HG02885 (cell line): ENCODE results near the gene KLHL18.
"Not testable (repeated sequence)": the region's sequence is repeated elsewhere in the genome, so short reads cannot be mapped to it uniquely, and the experiment has no call there.

ENCODE experiments used
- ATAC-seq: cut with Tn5 transposase; IDR thresholded peaks from one replicate; pipeline ENCODE4 v1.9.1; 2021; ENCODE audit warnings: mild to moderate bottlenecking; ENCODE audit not compliant: unreplicated experiment, poor library complexity

The KLHL18 gene

DNA sequence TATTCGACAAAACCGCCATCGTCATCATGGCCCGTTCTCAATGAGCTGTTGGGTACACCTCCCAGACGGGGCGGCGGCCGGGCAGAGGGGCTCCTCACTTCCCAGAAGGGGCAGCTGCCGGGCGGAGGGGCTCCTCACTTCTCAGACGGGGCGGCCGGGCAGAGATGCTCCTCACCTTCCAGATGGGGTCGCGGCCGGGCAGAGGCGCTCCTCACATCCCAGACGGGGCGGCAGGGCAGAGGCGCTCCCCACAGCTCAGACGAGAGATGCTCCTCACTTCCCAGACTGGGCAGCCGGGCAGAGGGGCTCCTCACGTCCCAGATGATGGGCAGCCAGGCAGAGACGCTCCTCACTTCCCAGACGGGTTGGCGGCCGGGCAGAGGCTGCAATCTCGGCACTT is 26.5 kb downstream of the KLHL18 start:
- not testable (repeated sequence) for ATAC-seq

DNA sequence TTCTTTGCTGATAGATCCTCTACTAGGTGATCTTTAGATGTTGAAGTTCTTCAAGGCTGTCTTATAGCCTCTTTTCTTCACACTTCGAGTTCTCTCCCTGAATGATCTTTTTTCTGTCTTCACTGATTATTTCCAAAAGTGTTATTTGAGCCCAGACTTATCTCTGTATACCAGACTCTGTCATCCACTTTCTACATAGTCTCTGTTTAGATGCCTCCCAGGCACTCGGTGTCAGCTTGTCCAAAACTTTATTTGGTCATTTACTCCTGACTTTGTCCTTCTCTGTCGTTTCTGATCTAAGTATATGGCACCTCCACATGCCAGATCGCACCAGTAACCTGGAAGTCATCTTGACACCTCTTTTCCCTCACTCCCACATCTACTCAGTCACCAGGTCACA is 27.6 kb downstream of the KLHL18 start:
- no peak for ATAC-seq

DNA sequence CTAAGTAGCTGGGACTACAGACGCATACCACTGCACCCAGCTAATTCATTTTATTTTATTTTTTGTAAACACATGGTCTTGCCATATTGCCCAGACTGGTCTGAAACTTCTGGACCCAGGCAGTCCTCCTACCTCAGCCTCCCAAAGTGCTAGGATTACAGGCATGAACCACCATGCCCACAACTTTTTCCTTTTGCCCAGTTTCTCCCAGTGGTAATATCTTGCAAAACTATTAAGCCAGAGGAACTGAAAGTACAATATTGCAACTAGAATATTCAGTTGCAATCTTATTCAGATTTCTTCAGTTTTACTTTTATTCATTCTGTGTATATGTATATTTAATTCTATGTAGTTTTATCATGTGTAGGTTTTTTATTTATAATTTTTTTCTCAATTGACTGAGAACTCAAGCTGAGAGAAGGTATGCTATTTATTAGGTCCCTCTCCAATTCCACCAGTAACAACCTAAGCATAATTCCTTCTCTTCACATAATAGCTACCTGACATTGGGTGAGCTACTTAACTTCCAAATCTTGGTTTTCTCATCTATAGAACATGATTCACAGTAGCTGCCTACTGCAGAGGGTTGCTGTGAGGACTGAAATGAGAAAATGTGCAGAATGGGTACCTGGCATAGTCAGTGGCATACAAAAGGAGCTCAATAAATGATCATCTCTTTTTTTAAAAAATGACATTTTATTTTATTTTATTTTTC is 30.8 kb downstream of the KLHL18 start:
- no peak for ATAC-seq

DNA sequence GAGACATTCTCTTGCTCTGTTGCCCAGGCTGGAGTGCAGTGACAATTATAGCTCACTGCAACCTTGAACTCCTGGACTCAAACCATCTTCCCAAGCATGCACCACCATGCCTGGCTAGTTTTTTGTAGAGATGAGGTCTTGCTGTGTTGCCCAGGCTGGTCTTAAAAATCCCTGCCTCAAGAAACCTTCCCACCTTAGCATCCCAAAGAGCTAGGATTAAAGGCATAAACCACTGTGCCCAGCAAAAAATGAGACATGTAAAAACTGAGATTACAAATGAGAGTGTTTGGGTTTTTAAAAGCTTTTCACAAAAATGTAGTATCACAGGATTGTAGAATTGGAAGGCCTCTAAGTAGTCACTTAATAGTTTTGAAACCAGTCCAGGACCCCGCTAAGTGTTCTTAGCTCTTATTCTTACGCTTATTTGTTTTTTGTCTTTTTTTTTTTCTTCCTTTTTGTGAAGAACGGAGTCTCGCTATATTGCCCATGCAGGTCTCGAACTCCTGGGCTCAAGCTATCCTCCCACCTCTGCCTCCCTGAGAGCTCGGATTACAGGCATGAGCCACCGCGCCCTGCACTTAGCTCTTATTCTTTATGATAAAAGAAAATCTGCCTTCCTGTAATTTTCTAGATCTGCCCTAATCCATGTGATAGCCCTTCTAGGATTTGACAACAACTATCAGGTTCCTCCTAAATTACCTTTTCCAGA is 31.5 kb downstream of the KLHL18 start:
- ATAC-seq: no peak

DNA sequence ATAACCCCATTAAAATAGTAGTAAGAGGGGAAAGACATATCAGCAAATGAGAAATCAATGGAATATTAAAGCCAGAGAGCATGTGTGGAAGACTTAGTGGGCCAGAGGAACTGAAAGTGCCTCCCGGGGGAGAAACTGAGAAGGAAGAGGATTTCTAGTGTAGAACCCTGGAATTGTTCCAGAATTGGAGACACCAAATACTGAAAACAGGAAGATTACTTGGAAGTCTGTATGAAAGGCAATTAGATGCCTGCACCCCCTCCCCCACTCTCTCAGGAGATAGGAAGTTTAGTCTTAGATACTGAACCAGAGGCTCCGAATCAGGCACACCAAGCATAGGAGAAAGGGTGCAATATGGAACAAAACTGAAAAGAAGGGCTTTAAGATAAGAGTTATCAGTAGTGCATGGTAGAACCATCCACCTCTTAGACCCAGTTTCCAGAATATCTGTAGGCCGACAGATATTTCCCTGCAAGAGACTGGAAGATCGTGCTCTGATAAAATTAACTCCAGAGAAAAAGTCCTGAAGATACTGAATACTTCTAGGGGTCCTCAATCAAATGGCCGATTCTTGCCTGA is 32.4 kb downstream of the KLHL18 start:
- no peak for ATAC-seq

DNA sequence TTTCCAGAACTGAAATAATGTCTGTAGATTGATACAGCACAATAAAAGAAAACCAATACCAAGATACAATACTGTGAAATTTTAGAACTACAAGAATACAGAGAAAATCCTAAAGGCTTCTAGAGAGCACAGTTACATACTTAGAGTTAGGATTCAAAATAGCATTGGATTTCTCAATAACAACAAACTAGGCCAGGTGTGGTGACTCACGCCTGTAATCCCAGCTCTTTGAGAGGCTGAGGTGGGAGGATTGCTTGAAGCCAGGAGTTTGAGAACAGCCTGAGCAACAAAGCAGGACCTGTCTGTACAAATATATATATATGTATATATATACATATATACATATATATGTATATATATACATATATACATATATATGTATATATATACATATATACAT is 33.4 kb downstream of the KLHL18 start:
- ATAC-seq: not testable (repeated sequence)

DNA sequence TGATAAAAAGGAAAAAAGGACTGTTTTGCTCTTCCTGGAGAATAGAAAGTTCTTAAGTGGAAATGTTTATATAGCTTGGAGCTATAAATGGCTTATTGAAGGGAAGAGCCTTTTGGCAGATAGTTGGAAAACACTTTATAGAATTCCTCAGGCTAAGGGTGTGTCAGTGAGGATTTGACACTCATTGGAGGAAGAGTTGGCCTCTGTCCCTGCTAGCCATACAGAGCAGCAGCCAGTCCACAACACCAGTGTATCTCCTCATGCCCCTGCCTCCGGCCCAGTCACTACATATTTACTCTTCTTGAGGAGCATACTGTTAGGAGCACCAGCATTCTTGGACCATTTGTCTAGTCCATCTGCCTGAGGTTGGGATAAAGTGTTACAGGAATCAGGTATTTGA is 36.2 kb downstream of the KLHL18 start:
- no peak for ATAC-seq

DNA sequence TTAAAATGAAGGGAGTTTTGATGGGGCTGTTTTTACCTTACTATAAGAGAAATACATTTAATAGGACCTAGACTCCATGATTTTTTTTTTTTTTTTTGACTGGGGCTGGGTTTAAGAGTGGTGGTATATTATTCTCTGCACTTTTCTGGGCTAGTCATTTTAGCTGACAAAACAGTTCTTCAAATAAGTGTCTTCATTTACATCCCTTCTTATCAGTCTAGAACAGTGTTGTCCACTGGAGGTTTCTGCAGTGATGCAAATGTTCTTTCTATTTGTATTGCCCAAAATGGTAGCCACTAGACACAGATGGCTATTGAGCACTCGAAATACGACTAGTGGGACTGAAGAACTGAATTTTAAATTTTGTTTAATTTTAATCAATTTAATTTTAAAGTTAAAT is 37.2 kb downstream of the KLHL18 start:
- no peak for ATAC-seq

DNA sequence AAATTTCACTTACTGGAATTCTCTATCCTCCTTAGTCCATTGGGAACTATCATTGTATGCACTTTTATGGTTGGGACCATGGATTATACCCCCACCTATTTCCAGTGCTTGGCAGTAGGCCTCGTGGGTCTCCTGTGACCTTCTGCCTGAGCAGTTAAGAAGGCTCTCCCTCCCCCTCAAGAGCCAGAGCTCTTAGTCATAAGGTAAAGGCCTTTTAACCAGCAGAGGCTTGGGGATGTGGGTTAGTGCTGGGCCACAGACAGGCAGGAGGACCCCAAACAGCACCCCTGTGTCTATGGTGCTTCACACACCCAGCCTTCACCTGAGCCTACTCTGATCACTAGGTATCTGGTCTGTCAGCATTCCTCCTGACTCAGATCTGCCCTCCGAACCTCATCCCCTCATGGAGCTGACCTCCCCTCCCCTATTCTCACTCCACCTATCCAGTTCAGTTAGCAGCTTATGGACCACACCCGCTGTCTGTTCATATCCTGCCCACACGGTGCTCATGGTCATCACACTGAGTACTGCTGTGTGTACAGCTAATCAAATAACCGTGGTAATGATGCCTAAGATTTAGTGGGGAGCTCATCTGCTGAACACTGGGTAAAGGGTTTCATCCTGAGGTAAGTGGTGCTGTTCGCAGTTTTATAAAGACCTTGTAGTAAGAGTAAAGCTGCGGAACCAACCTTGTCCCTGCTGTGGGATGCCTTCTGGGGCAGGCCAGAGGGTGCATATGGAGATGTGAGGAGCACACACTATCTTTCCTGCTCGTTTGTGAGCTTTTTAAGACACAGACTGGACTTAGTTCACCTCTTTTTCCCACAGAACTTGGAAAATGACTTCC is 40.9 kb downstream of the KLHL18 start:
- no peak for ATAC-seq

DNA sequence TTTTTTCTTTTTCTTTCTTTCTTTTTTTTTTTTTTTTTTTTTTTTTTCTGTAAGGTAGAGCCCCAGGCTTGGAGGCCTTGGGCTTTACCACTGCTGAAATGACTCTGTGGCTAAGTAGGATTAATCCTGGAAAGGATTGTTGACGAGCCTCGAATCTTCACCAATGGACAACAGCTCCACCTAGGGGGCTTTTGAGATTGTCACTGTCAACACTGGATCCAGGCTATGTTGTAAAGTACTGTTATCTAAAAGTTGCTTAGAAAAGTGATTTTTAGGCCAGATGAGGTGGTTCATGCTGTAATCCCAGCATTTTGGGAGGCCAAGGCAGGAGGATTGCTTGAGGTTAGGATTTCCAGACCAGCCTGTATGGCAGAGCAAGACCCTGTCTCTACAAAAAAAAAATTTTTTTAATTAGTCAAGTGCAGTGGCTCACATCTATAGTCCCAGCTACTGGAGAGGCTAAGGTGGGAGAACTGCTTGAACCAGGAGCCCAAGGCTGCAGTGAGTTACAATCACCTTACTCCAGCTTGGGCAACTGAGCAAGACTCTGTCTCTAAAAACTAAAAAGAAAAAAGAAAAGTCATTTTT is 41.6 kb downstream of the KLHL18 start:
- ATAC-seq: no peak

DNA sequence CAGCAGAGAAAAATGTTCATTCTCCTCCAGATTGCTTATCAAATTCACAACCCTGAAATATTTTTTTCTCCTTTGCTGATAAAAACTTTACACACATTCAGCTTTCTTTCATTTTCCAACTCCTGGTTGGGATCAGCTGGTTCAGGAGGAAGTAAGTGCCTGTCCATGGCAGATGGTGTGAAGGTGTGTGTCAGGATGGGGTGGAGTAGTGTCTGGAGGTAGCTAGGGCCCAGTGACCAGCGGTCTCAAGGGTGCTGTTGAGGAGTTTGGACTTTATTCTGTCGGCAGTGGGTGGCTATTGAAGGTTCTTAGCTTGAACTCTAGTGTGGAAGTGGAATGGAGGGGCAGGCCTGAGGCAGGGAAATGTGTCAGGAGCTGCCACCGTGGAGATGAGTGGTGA is 51.2 kb downstream of the KLHL18 start:
- ATAC-seq: no peak

DNA sequence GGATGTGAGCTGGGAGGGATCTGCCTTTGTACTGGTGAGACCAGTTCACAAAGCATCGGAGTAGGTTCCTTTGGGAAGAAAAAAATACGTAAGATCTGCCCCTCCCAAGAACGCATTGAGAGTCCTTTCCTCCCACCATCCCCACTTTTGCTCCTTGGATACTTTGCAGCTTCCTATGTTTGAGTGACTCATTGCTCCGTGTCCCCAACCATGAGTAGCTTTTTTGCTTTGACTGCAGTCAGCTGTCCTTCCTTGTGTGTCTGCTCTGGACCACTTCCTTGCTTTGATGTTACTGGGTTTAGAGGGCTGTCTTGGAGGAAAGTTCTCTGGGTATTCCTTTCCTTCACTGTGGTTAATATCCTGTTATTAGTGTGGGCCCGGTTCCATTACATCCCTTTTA is 54.9 kb downstream of the KLHL18 start:
- no peak for ATAC-seq

DNA sequence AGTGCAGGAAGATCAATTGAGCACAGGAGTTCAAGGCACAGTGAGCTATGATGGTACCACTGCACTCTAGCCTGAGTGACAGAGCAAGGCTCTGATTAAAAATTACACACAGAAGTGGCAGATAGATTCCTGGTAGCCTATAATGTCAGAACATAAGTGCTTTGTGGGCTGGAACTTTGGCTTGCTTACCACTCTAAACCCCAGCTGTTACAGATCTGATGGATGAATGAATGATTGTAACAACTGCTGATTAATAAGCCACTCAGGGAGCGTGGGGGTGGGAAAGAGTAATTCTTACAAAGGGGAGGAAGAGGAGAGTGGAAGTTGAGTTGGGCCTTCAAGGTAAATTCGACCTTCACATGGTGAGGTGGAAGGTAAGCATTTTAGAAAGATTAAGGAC is 57.2 kb downstream of the KLHL18 start:
- ATAC-seq: no peak

DNA sequence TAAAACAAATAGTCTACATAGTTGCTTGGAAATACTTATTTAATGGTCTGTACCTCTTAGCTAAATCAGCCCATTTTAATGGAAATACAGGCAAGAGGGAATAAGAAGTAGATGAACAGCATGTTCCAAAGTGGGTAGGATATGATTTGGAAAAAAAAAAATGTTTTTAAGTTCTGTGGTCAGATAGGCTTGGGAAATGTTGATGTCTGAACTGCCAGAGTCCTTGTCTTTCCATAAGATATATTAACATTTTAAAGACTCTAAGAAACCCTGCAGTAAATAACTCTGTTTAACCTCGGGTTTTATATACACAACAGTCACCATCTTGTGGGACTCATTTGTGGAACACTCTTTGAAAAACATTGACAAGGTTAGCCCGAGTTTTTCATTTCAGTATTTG is 58.1 kb downstream of the KLHL18 start:
- ATAC-seq: no peak

DNA sequence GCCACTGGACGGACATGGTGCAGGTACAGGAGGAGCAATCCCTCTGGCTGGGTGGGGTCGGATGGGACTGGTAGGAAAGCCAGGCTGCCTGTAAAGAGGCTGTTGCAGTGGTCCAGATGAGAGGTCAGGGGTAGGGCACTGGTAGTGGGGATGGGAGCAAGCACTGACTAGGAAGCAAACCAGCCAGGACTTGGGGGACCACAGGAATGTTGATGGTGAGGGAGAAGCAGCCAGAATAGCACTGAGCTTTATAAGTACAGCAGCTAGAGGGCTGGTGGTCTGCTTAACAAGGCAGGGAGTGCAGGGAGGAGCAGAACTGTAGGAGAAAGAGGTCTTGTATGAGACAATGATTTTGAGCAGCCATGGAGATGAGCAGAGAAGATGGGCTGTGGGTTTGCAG is 59.4 kb downstream of the KLHL18 start:
- no peak for ATAC-seq

DNA sequence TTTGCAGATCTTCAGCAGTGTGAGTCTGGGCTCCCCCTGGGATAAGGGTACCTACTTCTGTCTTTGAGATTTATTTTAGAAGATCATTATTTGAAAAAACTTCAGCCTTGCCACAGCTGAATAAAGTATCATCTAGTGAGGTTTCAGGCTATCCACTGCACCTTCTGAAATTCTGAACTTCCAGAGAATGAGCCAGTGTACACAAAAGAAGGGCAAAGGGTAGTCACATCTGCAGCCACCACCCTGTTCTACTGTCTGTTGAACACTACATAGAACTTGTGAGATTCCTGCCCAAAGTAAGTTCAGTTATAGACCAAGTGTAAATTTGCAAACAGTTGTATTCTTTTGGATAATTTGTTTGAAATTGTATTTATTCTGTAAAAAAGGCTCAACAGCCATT is 60.1 kb downstream of the KLHL18 start:
- no peak for ATAC-seq

DNA sequence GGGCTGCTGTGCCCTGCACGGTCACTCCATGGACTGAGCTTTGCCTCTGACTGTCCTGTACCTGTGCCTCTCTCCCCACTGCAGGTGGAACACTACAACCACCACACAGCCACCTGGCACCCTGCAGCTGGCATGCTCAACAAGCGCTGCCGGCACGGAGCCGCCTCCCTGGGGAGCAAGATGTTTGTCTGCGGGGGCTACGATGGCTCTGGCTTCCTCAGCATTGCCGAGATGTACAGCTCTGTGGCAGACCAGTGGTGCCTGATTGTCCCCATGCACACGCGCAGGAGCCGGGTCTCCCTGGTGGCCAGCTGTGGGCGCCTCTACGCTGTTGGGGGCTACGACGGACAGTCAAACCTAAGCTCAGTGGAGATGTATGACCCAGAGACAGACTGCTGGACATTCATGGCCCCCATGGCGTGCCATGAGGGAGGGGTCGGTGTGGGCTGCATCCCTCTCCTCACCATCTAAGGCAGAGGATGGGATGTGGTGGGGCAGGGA is 60.8 kb downstream of the KLHL18 start:
- no peak for ATAC-seq

DNA sequence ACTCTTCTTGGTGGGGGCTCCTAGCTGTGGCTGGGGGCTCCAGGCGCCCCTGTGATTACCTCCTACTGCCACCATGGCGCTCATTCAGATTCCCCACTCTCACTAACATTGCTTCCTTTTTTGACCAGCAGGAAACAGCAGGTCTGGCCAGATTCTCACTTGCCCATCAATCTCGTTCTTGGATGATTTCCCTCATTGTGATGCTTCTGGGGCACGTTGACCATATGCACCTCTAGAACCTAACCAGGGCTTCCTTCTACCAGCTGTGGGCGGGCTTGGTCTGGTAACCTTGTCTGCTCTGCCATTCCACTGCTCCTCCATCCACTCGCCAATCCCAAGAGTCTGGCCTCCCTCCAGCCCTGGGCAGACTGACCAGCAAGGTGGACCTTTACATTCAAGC is 62.2 kb downstream of the KLHL18 start:
- no peak for ATAC-seq

DNA sequence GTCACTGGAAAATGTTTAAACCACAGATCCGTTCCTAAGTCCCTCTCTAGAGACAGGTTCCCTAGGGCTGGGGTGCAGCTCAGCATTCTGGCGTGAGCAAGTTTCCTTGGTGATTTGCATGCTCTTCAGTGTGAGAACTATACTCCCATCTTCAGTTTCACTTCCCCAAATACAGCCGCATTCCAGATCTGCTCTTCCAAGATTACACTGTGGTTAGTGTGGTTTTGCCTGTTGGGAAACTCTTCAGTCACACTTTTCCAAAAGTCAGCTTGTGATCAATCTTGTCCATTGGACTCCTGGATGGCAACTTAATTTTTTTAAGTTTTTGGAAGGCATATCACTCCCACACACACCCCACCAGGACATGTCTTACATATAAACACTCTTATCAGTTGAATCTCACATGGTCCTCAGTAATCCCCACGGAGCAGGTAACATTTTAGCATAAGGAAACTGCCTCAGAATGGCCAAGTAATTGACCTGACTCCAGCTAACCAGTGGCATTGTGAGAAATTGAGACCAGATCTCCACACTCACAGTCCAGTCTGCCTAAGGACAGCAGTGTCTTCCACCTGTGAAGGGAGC is 64.6 kb downstream of the KLHL18 start:
- ATAC-seq: peak; percentile 62
